ENCODE data around the gene LHX6. TPM values are rescaled to one million over a fixed set of nuclear protein-coding genes. Genes with fewer than 3 reads are reported as not detected.

Gene LHX6
- total and polyA plus RNA-seq, 9 of the 15 experiments (the other 6 are each of a cell fraction or from before 2014, with no cell fraction given): 2.8 to 16.3 (median 7.9) TPM

- TF ChIP-seq TOE1 (IDR thresholded peaks at IDR 0.05; ENCODE audit: borderline replicate concordance): peak; percentile 78; the same call in 1 of the 2 replicates
- TF ChIP-seq TOE1 (CRISPR knock-in tag; IDR thresholded peaks at IDR 0.05; ENCODE audit: borderline replicate concordance, low read depth): no peak
- TF ChIP-seq BCL6 (CRISPR knock-in tag; IDR thresholded peaks at IDR 0.05): no peak
- no peak for TF ChIP-seq GATA2 (CRISPR knock-in tag; IDR thresholded peaks at IDR 0.05)
- no peak for TF ChIP-seq ZNF75A (CRISPR knock-in tag; IDR thresholded peaks at IDR 0.05)
- TF ChIP-seq RFX5 (IDR thresholded peaks at IDR 0.05; ENCODE audit: low read depth, low read length): no peak
- TF ChIP-seq KDM1A (IDR thresholded peaks at IDR 0.05): 0 out of 4 replicates have a peak, but pooled peaks of 1 of the 2 experiments have one; percentile 14
- no peak for TF ChIP-seq TCF15 (CRISPR knock-in tag; IDR thresholded peaks at IDR 0.05)
- TF ChIP-seq MIER1 (IDR thresholded peaks at IDR 0.05; ENCODE audit: low read depth): no peak
- no peak for TF ChIP-seq ERF (CRISPR knock-in tag; IDR thresholded peaks at IDR 0.05)
- TF ChIP-seq HNRNPL (IDR thresholded peaks at IDR 0.05; ENCODE audit: low read depth, low read length): no peak
- peak; percentile 90 for TF ChIP-seq TFE3 (CRISPR knock-in tag; IDR thresholded peaks at IDR 0.05)
- no peak for TF ChIP-seq ETV5 (CRISPR knock-in tag; IDR thresholded peaks at IDR 0.05; ENCODE audit: low read depth)
- TF ChIP-seq STAT5B (CRISPR knock-in tag; IDR thresholded peaks at IDR 0.05): no peak
- TF ChIP-seq FOSL1 (tag; conservative IDR thresholded peaks at IDR 0.05): no peak
- TF ChIP-seq HBP1 (CRISPR knock-in tag; IDR thresholded peaks at IDR 0.05): no peak
- peak; percentile 11; the same call in 1 of the 2 replicates for TF ChIP-seq BCOR (IDR thresholded peaks at IDR 0.05)
- no peak for TF ChIP-seq RFX1 (IDR thresholded peaks at IDR 0.05)
- TF ChIP-seq SRSF3 (IDR thresholded peaks at IDR 0.05; ENCODE audit: insufficient read depth, low read length): no peak
- no peak for TF ChIP-seq MEIS2 (IDR thresholded peaks at IDR 0.05; ENCODE audit: partially characterized antibody)
- no peak for TF ChIP-seq TCFL5 (CRISPR knock-in tag; conservative IDR thresholded peaks at IDR 0.05)
- TF ChIP-seq TAF7 (tag; IDR thresholded peaks at IDR 0.05): no peak
- no peak for TF ChIP-seq NR2F6 (CRISPR knock-in tag; IDR thresholded peaks at IDR 0.05)
- no peak for TF ChIP-seq SIX5 (IDR thresholded peaks at IDR 0.05; ENCODE audit: borderline replicate concordance in 1 of 2, insufficient read depth in 1 of 2, low read depth in 1 of 2, low read length in 2 of 2)
Observed at GRCh38 chr9:122263699-122264349, 35.1 kb upstream of the LHX6 start (continued).

Measured in K562 (cell line).